Activated effector memory CD4-positive, alpha-beta T cell treated with Interleukin-2 at 50 U/mL for 16 hours (primary cell): ENCODE results near the gene SH2B3.
"Not testable (repeated sequence)": the region's sequence is repeated elsewhere in the genome, so short reads cannot be mapped to it uniquely, and the experiment has no call there.

ENCODE experiments used
- DNase-seq: peaks from one replicate; pipeline ENCODE4 v3.0.0-alpha.2; 2020

SH2B3 gene

GRCh38 chr12:111467092-111467856 lies 61.6 kb downstream of the SH2B3 start:
- no peak for DNase-seq

GRCh38 chr12:111467857-111468241 lies 62.1 kb downstream of the SH2B3 start:
- DNase-seq, result no peak

GRCh38 chr12:111469401-111469800 lies 63.7 kb downstream of the SH2B3 start:
- no peak for DNase-seq

- DNase-seq, result no peak
Measured at GRCh38 chr12:111471236-111471635, 65.5 kb downstream of the SH2B3 start.

- no peak for DNase-seq
Measured at GRCh38 chr12:111482462-111482861, 76.7 kb downstream of the SH2B3 start.

GRCh38 chr12:111488271-111488670 lies 82.5 kb downstream of the SH2B3 start:
- no peak for DNase-seq

GRCh38 chr12:111488798-111489197 lies 83.1 kb downstream of the SH2B3 start:
- no peak for DNase-seq

- DNase-seq, result not testable (repeated sequence)
Measured at GRCh38 chr12:111492979-111493378, 87.3 kb downstream of the SH2B3 start.

- no peak for DNase-seq
Measured at GRCh38 chr12:111494676-111495075, 89.0 kb downstream of the SH2B3 start.
